SK-N-SH (cell line): ENCODE results near the gene PRR35. TPM values are rescaled to one million over a fixed set of nuclear protein-coding genes. Genes with fewer than 3 reads are reported as not detected.

ENCODE experiments used
- CTCF ChIA-PET: fragments of 300-600, 350-600 bp; formaldehyde crosslinking; extraction: SDS; loops from one replicate; lab custom pipeline; 2021; lab: Yijun Ruan, JAX
- POLR2A ChIA-PET: fragments of 350-600 bp; sonication (Branson Sonifier 250); formaldehyde crosslinking; extraction: SDS; loops from one replicate; lab custom pipeline; 2020; ENCODE audit warnings: antibody characterized with exemption, inconsistent platforms; lab: Yijun Ruan, JAX
- DNase-seq: peaks from one replicate; pipeline ENCODE4 v3.0.0; 2012
- H2AFZ ChIP-seq: fragments of 200-600 bp; sonication (generic); 2 replicates; pipeline ENCODE4 v1.8.1; 2016; ENCODE audit warnings: antibody characterized with exemption, mild to moderate bottlenecking, low read depth
- H3F3A ChIP-seq: fragments of 200-600 bp; sonication (generic); replicated peaks from 2 replicates; pipeline ENCODE3; 2016; ENCODE audit warnings: antibody characterized with exemption, mild to moderate bottlenecking; ENCODE audit not compliant: insufficient read depth
- H3K27ac ChIP-seq, 2 experiments: fragments of 200-500 bp in 1 of 2; fragments of 200-600 bp in 1 of 2; sonication (Bioruptor generic) in 1 of 2; sonication (generic), shearing (Covaris generic) in 1 of 2; 2 replicates each; pipeline versions ENCODE4 v1.5.1 to v1.6.1; 2014 to 2016; ENCODE audit warnings: low read depth in 2 of 2, inconsistent platforms in 1 of 2, low read length in 1 of 2, mild to moderate bottlenecking in 1 of 2, mixed read lengths in 1 of 2
- H3K27me3 ChIP-seq: fragments of 200-600 bp; sonication (generic), shearing (Covaris generic); 2 replicates; pipeline ENCODE4 v1.6.1; 2016; ENCODE audit warnings: mixed run types; ENCODE audit not compliant: insufficient read depth
- H3K36me3 ChIP-seq, 2 experiments: fragments of 200-500 bp in 1 of 2; fragments of 200-600 bp in 1 of 2; sonication (Bioruptor generic) in 1 of 2; sonication (generic) in 1 of 2; replicated peaks in 1 of 2; 2 replicates each; pipeline versions ENCODE3 to v1.5.1; 2014 to 2016; ENCODE audit warnings: low read length in 1 of 2, mild to moderate bottlenecking in 1 of 2; ENCODE audit not compliant: insufficient read depth in 2 of 2, control insufficient read depth in 1 of 2
- H3K4me1 ChIP-seq, 2 experiments: fragments of 200-500 bp in 1 of 2; fragments of 200-600 bp in 1 of 2; sonication (Bioruptor generic) in 1 of 2; sonication (generic), shearing (Covaris generic) in 1 of 2; 2 replicates each; pipeline versions ENCODE4 v1.5.1 to v1.6.1; 2014 to 2016; ENCODE audit warnings: low read depth in 1 of 2, low read length in 1 of 2, mixed run types in 1 of 2; ENCODE audit not compliant: insufficient read depth in 2 of 2, control insufficient read depth in 1 of 2
- H3K4me2 ChIP-seq: fragments of 200-600 bp; sonication (generic), shearing (Covaris generic); 2 replicates; pipeline ENCODE4 v1.6.1; 2017; ENCODE audit warnings: mixed run types
- H3K4me3 ChIP-seq, 2 experiments: fragments of 200-500 bp in 1 of 2; fragments of 200-600 bp in 1 of 2; sonication (Bioruptor generic) in 1 of 2; sonication (generic), shearing (Covaris generic) in 1 of 2; 2 replicates each; pipeline versions ENCODE4 v1.5.1 to v1.8.1; 2014 to 2016; ENCODE audit warnings: low read depth in 2 of 2, inconsistent platforms in 1 of 2, low read length in 1 of 2, mild to moderate bottlenecking in 1 of 2, mixed read lengths in 1 of 2, moderate library complexity in 1 of 2
- H3K79me2 ChIP-seq: fragments of 200-600 bp; sonication (generic); 2 replicates; pipeline ENCODE4 v1.8.1; 2017; ENCODE audit warnings: mild to moderate bottlenecking; ENCODE audit not compliant: insufficient read depth
- H3K9ac ChIP-seq: fragments of 200-600 bp; sonication (generic); 2 replicates; pipeline ENCODE4 v1.6.1; 2017; ENCODE audit warnings: mixed run types
- H3K9me2 ChIP-seq: fragments of 200-600 bp; sonication (generic); 2 replicates; pipeline ENCODE4 v1.6.1; 2017; ENCODE audit warnings: mixed run types
- H3K9me3 ChIP-seq: fragments of 200-600 bp; sonication (generic); 2 replicates; pipeline ENCODE4 v1.6.1; 2017; ENCODE audit warnings: mixed run types, mild to moderate bottlenecking, moderate library complexity
- H4K20me1 ChIP-seq: fragments of 200-600 bp; sonication (generic); 2 replicates; pipeline ENCODE4 v1.6.1; 2017; ENCODE audit warnings: mild to moderate bottlenecking, mixed run types; ENCODE audit not compliant: insufficient read depth
- CHD2 ChIP-seq: fragments of 150-350 bp; IDR thresholded peaks from 2 replicates; pipeline ENCODE4 v1.6.1; 2018; ENCODE audit warnings: low read length; ENCODE audit not compliant: partially characterized antibody
- GABPA ChIP-seq: IDR thresholded peaks from 2 replicates; pipeline ENCODE4 v1.4.0; 2012; ENCODE audit warnings: low read depth, mild to moderate bottlenecking
- RCOR1 ChIP-seq: fragments of 150-350 bp; IDR thresholded peaks from 2 replicates; pipeline ENCODE4 v1.6.1; 2017; ENCODE audit warnings: antibody characterized with exemption, low read length
- RFX5 ChIP-seq: IDR thresholded peaks from 2 replicates; pipeline ENCODE4 v1.6.1; 2012; ENCODE audit warnings: mild to moderate bottlenecking, improper control_type of control experiment, low read length
- RXRA ChIP-seq: IDR thresholded peaks from 2 replicates; pipeline ENCODE4 v1.4.0; 2012; ENCODE audit warnings: low read depth, mild to moderate bottlenecking, borderline replicate concordance
- TAF1 ChIP-seq: IDR thresholded peaks from 2 replicates; pipeline ENCODE4 v1.6.1; 2012; ENCODE audit warnings: low read depth, mild to moderate bottlenecking, low read length, moderate library complexity, borderline replicate concordance
- TCF12 ChIP-seq: IDR thresholded peaks from 2 replicates; pipeline ENCODE4 v1.4.0; 2012
- YY1 ChIP-seq: IDR thresholded peaks from 2 replicates; pipeline ENCODE4 v1.4.0; 2012; ENCODE audit warnings: low read depth, mild to moderate bottlenecking
- WGBS: methylation state at CpG from one replicate; pipeline ENCODE4 v1.1.6; 2017; ENCODE audit warnings: low lambda C conversion rate; 5-methylcytosine and 5-hydroxymethylcytosine counted together
- polyA plus RNA-seq, 3 experiments: library from polyadenylated mRNA; depleted of rRNA; stranded (reverse); fragments of >200 nt; gene quantifications; 2 replicates each; pipeline ENCODE4 v1.2.3, GENCODE V29; 2012
- TF ChIP-seq, protein P1 (sequence below): IDR thresholded peaks from 2 replicates; pipeline ENCODE4 v1.4.0; 2012; ENCODE audit warnings: low read depth, borderline replicate concordance
- TF ChIP-seq, protein P2 (sequence below): IDR thresholded peaks from 2 replicates; pipeline ENCODE4 v1.4.0; 2012; ENCODE audit warnings: low read depth
- TF ChIP-seq, protein P3 (sequence below): fragments of 150-350 bp; IDR thresholded peaks from 2 replicates; pipeline ENCODE4 v1.6.1; 2016; ENCODE audit warnings: mild to moderate bottlenecking, low read depth, low read length

Gene PRR35
- polyA plus RNA-seq, 1 of the 3 experiments (the other 2 are of a cell fraction) = not detected

DNA sequence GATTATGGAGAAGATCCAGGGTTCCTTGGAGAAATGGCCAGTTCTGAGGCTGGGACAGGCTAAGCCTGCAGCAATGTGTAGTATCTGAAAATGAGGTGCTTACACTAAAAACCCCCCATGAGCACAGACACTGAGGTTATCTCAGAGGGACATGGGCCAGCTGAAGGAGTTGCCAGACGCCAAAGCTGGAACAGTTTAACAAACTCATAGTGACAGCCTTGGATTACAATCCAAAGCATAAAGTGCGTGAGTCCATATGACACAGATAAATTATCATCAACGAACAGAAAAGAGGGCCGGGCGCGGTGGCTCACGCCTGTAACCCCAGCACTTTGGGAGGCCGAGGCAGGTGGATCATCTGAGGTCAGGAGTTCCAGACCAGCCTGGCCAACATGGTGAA is 43.9 kb upstream of the PRR35 start:
- ChIA-PET CTCF (no interaction called here), POLR2A (interaction anchor here (0.6 kb wide), 1 partner anchor 43 kb away, joined by 4 read pairs; no protein-coding TSS in a partner anchor)
- TF ChIP-seq GABPA (no peak), TAF1 (no peak), RXRA (no peak), CHD2 (no peak)
- TF ChIP-seq, protein P1, sequence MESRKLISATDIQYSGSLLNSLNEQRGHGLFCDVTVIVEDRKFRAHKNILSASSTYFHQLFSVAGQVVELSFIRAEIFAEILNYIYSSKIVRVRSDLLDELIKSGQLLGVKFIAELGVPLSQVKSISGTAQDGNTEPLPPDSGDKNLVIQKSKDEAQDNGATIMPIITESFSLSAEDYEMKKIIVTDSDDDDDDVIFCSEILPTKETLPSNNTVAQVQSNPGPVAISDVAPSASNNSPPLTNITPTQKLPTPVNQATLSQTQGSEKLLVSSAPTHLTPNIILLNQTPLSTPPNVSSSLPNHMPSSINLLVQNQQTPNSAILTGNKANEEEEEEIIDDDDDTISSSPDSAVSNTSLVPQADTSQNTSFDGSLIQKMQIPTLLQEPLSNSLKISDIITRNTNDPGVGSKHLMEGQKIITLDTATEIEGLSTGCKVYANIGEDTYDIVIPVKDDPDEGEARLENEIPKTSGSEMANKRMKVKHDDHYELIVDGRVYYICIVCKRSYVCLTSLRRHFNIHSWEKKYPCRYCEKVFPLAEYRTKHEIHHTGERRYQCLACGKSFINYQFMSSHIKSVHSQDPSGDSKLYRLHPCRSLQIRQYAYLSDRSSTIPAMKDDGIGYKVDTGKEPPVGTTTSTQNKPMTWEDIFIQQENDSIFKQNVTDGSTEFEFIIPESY = no peak
- TF ChIP-seq, protein P2, sequence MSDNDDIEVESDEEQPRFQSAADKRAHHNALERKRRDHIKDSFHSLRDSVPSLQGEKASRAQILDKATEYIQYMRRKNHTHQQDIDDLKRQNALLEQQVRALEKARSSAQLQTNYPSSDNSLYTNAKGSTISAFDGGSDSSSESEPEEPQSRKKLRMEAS = no peak
- TF ChIP-seq, protein P3, sequence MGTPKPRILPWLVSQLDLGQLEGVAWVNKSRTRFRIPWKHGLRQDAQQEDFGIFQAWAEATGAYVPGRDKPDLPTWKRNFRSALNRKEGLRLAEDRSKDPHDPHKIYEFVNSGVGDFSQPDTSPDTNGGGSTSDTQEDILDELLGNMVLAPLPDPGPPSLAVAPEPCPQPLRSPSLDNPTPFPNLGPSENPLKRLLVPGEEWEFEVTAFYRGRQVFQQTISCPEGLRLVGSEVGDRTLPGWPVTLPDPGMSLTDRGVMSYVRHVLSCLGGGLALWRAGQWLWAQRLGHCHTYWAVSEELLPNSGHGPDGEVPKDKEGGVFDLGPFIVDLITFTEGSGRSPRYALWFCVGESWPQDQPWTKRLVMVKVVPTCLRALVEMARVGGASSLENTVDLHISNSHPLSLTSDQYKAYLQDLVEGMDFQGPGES = no peak
- Histone ChIP-seq H3K79me2 (no peaks in the 10 kb centered on the region), H2AFZ (no peak overlapping the region), H3K4me3 (no peak overlapping the region), H3K4me1 (no peaks in the 10 kb centered on the region), H3K4me2 (no peak overlapping the region), H3K9ac (no peak overlapping the region), H3K27ac (no peak overlapping the region), H3F3A (no peaks in the 10 kb centered on the region), H3K27me3 (no peaks in the 10 kb centered on the region), H3K9me3 (no peaks in the 10 kb centered on the region), H3K9me2 (no peaks in the 10 kb centered on the region), H3K36me3 (peaks cover 0 to 34% of the 10 kb centered on the region in 2 experiments), H4K20me1 (no peaks in the 10 kb centered on the region)
- WGBS = 94% methylated on average over 8 of the region's 8 CpGs
- DNase-seq = no peak

GRCh38 chr16:518858-519257 is 41.3 kb upstream of the PRR35 start:
- no peaks in the 10 kb centered on the region for H3K9me3 ChIP-seq
- no peak overlapping the region for H3K27ac ChIP-seq
- DNase-seq = no peak
- H3K36me3 ChIP-seq = peaks cover 0 to 34% of the 10 kb centered on the region in 2 experiments
- CTCF ChIA-PET = interaction anchor here (0.9 to 1.0 kb wide), 2 partner anchors 25 to 66 kb away, joined by 3 read pairs; no protein-coding TSS in a partner anchor
- POLR2A ChIA-PET = interaction anchor here (1.1 kb wide), 1 partner anchor 21 kb away, joined by 4 read pairs; no protein-coding TSS in a partner anchor
- no peak for TF ChIP-seq YY1
- TF ChIP-seq TCF12 = no peak
- no peak for TF ChIP-seq RFX5
- no peak for TF ChIP-seq RCOR1
- TF ChIP-seq, all 33 proteins: peak for 0
- H3K4me1 ChIP-seq = no peaks in the 10 kb centered on the region
- no peak overlapping the region for H2AFZ ChIP-seq
- H3K27me3 ChIP-seq = no peaks in the 10 kb centered on the region
- H4K20me1 ChIP-seq = no peaks in the 10 kb centered on the region
- no peaks in the 10 kb centered on the region for H3K79me2 ChIP-seq
- 96% methylated on average over 8 of the region's 9 CpGs for WGBS
- H3F3A ChIP-seq = no peaks in the 10 kb centered on the region
- no peak overlapping the region for H3K4me2 ChIP-seq
- no peak overlapping the region for H3K9ac ChIP-seq
- H3K9me2 ChIP-seq = no peaks in the 10 kb centered on the region
- H3K4me3 ChIP-seq = no peak overlapping the region
